ENCODE data around the gene RUNX2.

- TF ChIP-seq POLR2A (IDR thresholded peaks at IDR 0.05; ENCODE audit: low read depth, low read length) (no peak), POLR2AphosphoS5 (IDR thresholded peaks at IDR 0.05; ENCODE audit: low read depth, low read length) (no peak), TAF1 (IDR thresholded peaks at IDR 0.05; ENCODE audit: borderline replicate concordance, low read depth, low read length) (no peak)
Observed at GRCh38 chr6:45686841-45687569, 358.9 kb downstream of the RUNX2 start.
